GM21526 (cell line): Measurements from ENCODE around the gene OGFOD1.
A peak's percentile ranks its signal among the peaks of the same experiment; 100 is the strongest.

ENCODE experiments used
- ATAC-seq: cut with Tn5 transposase; IDR thresholded peaks from one replicate; pipeline ENCODE4 v1.9.1; 2021; ENCODE audit warnings: moderate library complexity; ENCODE audit not compliant: unreplicated experiment, low FRiP score

The OGFOD1 gene

DNA sequence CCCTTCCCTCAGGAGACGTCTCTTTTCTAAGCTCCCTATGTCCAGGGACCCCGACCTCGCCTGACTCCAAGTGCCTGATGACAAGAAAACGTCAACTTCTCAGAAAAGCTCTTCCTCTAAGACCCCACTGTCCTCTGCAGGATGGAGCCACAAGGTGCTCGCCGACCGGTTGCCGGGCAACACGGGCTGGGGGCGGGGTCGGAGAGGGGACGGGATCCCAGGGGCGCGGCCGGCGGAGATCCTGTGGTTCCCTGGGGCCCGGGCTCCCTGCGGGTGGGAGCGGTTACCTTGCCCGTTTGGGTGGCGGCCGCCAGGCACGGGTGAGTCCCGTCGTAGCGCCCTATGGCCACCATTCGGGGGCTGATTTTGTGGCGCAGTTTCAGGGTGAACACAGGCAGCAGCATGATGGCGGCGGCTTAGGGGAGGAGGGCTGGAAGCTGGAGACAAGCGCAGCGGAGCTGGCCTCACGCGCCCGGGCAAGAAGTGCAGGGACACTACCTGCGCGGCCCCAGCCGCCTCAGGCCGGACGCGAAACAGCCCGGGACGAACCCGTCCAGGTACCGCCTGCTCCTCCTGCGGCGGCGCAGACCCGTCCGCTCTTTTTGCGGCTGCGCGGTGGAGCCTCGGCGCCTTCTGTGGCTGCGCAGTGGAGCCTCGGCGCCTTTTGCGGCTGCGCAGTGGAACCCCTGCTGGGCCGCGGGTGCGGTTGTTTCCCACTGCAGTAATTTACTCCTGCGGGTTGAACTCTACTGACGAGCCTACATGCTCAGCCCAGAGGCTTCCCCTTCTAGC is 68.3 kb downstream of the OGFOD1 start, which contains the start of gene BBS2:
Gene BBS2 (minus strand): TSS at position 566 of the 792 bp plus-strand sequence. CDS start 162 bp downstream, at position 404.
- peak; percentile 86 for ATAC-seq

DNA sequence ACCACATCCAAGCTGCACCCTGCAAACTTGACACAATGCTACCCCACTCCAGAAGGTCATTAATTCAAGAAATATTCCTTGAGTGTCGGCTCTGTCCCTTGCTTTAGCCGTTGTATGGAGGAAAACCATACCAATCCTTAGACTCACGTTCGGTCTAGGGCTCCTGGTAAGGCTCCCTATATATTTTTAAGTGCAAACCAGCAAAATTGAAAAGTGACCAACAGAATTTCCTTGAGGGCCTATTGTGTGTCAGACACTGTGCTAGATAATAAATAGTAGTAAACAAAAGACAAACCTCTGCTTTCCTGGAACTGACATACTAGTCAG is 68.9 kb downstream of the OGFOD1 start:
- peak; percentile 6 for ATAC-seq

DNA sequence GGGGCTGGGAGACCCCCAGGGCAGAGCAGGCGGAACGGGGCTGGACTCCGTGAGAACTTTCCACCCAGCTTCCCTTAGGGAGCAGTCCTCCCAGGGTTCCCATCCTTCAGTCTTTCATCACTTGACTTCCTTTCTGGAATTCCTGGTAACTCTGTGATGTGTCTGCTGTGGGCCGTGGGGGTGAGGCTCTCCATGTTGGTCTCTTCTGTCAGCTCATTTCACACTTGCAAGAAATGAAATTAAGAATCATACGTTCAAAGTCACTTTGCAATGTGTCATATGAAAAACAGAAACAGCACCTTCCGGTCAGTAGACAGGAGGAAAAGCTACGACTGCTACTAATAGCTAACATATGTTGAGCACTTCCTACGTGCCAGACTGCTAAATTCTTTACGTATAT is 73.9 kb downstream of the OGFOD1 start:
- no peak for ATAC-seq
